SIG-M5 (cell line): Measurements from ENCODE around the gene YTHDC2.
A peak's percentile ranks its signal among the peaks of the same experiment; 100 is the strongest.
"Not testable (repeated sequence)": the region's sequence is repeated elsewhere in the genome, so short reads cannot be mapped to it uniquely, and the experiment has no call there.

ENCODE experiments used
- DNase-seq: peaks from one replicate; lab custom pipeline; 2025; lab: John Stamatoyannopoulos, UW

The YTHDC2 gene

GRCh38 chr5:113520429-113520828 lies 6.9 kb downstream of the YTHDC2 start:
- DNase-seq, result no peak

DNA sequence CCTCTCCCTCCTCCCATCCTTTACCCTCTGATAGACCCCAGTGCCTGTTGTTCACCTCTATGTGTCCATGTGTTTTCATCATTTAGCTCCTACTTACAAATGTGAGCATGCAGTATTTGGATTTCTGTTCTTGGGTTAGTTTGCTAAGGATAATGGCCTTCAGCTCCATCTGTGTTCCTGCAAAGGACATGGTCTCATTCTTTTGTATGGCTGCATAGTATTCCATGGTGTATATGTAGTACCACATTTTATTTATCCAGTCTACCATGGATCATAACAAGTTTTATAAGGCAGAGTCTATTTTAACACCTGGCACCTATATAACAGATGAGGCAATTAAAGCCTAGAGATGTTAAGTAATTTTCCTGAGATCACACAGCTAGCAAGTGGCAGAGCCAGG lies 7.4 kb downstream of the YTHDC2 start:
- DNase-seq, result no peak

- no peak for DNase-seq
These were observed 9.7 kb downstream of the YTHDC2 start for GRCh38 chr5:113523168-113523567.

DNA sequence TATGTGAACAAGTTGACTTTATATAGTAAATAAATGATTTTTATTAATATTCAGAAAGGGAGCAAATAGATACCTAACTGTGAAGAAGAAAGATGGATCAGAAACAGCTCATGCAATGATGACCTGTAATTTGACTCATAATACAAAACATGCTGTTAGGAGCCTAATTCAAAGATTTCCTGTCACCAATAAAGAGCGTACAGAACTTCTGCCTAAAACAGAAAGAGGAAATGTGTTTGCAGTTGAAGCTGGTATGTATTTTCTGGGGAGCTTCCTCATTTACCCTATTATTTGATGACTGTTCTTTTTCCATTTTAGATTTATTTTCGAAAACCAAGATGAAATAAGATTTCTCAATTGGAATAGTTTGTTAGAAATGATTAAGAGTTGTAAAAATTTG lies 11.4 kb downstream of the YTHDC2 start:
- DNase-seq, result peak; percentile 12

DNA sequence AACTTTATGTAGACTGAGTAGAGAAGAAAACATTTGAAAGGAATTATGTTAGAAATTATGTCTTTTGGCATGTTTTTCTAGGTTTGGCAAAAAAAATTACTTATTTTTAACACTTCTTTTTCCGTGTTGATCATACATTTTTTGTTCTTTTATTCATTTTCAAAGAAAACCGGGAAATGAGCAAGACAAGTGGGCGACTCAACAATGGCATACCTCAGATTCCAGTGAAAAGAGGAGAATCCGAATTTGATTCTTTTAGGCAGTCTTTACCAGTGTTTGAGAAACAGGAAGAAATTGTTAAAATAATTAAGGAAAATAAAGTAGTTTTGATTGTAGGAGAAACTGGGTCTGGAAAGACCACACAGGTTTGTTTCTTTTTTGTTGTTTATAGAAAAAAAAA lies 12.9 kb downstream of the YTHDC2 start:
- DNase-seq, result no peak

DNA sequence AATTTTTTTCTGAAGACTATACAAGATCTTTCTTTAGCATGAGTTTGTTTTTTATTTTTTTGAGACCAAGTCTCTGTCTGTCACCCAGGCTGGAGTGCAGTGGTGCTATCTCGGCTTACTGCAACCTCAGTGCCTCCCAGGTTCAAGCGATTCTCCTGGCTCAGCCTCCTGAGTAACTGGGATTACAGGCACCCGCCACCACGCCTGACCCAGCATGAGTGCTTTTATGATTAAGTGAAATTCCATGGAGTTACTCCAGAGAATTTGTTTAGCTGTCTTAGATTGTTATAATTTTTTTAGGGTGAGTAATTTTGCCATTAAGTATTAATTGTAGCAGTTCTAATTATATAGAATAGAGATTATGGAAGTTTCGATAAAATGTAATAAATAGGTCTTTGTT lies 14.3 kb downstream of the YTHDC2 start:
- no peak for DNase-seq

DNA sequence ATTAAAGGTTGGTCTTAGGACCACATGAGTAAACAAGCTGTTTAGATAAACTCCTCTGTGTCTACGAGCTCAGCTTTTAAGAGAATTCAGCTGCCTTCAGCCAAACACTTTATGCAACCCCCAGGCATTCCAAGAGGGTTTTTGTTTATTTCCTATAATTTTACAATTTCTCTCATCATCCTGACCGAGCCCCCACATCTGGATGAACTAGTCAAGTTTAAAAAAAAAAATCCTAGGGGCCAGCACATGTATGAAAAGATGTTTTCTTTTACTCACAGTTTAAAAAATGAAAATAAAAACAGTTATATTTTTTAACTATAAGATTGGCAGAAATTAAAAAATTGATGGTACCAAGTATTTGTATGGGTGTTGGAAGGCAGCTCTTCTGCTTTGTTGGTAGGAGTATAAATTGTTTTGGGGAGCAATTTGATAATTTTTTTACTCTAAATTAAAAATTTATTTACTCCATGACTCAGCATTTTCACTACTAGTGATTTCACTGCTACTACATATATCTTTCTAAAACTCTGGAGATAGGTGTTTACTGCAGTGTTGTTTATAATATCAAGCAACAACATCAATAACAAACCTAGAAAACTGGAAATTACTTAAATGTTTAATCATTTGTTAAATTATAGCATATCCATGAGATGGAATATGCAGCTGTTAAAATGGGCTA lies 18.1 kb downstream of the YTHDC2 start:
- no peak for DNase-seq

- no peak for DNase-seq
These were observed 24.8 kb downstream of the YTHDC2 start for GRCh38 chr5:113538313-113538712.

GRCh38 chr5:113546703-113547183 lies 33.2 kb downstream of the YTHDC2 start:
- DNase-seq, result no peak

DNA sequence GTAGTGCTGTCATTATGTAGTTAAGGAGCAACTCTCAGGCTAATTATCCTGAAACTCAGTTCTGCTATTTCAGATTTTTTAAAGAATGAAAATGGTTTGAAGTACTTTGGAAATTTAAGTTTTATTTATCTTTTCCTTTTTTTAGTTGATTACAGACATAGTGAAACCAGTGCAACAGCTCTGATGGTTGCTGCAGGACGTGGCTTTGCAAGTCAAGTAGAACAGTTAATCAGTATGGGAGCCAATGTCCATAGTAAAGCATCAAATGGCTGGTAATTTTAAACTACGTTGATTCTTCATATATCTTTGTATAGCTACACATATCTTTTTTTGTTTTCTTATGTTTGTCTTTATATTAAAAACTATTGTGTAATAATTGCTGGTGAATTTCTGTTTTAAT lies 34.9 kb downstream of the YTHDC2 start:
- DNase-seq, result no peak

DNA sequence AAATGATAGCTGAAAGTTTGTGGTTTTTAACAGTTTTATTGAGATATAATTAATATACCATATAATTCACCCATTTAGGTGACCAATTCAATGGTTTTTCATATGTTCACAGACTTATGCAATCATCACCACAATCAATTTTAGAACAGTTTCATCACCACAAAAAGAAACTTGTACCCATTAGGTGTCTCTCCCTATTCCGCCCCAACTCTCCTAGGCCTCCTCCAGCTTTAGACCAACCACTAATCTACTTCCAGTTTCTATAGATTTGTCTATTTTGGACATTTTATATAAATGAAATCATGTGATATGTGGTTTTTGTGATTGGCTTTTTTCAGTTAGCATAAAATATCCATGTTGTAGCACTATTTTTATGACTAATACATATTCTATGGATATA lies 38.6 kb downstream of the YTHDC2 start:
- DNase-seq, result no peak

DNA sequence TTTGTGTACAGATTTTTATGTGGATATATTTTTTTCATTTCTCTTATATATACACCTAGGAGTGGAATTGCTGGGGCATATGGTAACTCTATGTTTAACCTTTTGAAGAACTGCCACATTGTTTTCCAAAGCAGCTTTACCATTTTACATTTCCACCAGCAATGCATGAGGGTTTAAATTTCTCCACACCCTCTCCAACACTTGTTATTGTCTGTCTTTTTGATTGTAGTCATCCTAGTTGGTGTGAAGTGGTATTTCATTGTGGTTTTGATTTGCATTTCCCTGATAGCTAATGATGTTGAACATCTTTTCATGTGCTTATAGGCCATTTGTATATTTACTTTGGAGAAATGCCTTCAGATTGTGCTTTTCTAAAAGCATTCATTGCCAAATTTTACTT lies 39.1 kb downstream of the YTHDC2 start:
- DNase-seq, result no peak

DNA sequence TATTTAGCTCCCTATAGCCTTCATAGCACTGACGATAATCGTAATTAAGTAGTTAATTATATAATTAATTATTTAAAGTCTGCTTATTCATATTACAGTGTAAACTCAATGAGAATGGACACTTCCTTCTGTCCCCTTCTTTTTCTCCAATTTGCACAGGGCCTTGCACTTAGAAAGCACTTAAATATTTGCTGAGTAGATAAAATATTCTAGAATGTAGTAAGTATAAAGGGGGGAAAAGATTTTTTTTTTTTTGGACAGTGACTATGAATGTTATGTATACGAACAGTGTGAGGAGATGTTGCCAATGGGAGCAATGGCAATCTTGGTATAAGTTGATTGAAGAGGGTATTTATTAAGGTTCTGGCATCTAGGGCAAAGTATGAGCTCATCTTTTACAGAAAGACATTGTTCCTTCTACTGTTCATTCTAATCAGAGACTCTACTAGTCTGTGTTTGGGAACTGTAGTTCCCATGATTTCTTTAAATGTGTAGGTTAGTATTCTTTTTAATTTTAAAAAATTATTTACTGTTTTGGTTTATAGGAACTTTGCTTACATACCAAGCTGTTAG lies 49.4 kb downstream of the YTHDC2 start:
- no peak for DNase-seq

DNA sequence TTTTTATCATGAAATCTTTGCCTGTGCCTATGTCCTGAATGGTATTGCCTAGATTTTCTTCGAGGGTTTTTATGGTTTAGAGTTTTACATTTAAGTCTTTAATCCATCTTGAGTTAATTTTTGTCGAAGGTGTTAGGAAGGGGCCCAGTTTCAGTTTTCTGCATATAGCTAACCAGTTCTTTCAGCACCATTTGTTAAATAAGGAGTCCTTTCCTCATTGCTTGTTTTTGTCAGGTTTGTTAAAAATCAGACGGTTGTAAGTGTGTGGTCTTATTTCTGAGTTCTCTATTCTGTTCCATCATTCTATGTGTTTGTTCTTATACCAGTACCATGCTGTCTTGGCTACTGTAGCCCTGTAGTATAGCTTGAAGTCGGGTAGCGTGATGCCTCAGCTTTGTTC lies 55.9 kb downstream of the YTHDC2 start:
- DNase-seq, result no peak

GRCh38 chr5:113572716-113573115 lies 59.2 kb downstream of the YTHDC2 start:
- no peak for DNase-seq

- no peak for DNase-seq
These were observed 60.9 kb downstream of the YTHDC2 start for GRCh38 chr5:113574417-113574816.

- no peak for DNase-seq
These were observed 61.6 kb downstream of the YTHDC2 start for GRCh38 chr5:113575074-113575473.

GRCh38 chr5:113578091-113578490 lies 64.6 kb downstream of the YTHDC2 start:
- no peak for DNase-seq

DNA sequence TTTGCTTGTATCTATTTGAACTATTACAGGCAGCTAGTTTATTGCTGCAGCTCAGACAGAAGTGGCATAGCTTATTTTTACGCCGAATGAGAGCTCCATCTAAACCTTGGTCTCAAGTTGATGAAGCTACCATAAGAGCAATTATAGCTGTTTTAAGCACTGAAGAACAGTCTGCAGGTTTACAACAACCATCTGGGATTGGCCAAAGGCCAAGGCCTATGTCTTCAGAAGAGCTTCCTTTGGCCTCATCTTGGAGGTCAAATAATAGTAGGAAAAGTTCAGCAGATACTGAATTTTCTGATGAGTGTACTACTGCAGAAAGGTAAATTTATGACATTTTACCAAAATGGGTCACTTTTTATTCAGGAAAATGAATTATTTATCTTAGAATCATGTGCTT lies 67.9 kb downstream of the YTHDC2 start:
- DNase-seq, result no peak

- no peak for DNase-seq
These were observed 84.7 kb downstream of the YTHDC2 start for GRCh38 chr5:113598150-113598549.

DNA sequence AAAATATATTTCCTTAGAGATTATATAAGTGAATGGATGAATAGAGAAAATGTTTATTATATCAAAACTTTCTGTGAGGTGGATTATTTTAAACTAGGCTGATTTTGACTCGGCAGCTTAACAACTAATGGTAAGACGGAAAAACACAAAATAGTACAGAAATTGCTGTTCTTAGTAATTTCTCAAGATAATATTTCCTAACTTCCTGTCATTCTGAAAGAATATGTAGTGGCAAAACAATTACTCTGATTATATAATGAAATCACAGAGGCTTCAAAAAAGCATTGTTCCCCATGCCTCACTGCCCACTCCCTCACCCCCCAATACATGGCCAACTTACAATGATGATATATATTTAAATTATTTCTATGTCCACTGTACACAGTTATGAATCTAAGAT lies 85.4 kb downstream of the YTHDC2 start:
- DNase-seq, result no peak

DNA sequence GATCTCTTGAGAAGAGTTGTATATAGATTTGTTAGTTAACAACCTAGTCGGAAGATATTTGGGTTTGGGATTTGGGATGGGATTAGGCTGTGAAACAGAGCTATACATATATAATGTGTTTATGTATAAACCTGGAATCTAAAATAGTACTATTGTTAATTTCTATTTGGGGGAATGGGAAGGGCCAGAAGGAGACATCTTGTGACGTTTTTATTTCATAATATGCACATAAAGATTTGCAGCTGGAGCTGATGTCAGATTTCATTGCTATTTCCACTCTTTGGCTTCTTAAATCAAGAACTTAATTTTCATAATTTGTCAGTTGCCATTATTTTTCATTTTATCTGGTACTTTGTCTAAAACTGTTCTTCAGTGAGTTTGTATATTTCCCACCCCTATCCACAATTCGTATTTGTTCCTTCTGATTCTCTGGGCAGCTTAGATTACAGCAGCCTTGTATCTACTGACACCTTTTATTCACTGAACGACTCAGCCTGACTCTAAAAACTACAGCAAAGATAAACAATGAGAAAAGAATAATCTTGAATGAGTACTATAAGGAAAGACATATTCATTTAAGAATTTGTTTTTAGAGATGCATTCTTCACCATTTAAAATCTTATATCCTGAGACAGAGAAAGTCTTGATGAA lies 86.9 kb downstream of the YTHDC2 start:
- DNase-seq, result no peak

DNA sequence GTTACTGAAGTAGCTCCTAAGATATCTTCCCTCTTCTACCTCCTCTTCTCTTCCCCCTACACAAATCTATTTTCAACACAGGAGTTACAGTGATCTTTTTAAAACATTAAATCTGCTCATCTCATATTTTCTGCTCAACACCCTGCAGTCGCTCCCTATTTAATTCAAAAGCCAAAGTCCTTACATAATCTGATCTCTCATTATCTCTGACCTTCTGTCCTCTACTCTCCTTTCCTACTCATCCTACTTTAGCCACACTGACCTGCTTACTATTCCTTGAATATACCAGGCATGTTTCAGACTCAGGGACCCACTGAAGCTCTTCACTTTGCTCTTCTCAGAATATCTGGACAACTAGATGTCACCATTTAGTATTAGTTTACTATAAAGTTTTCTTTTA lies 87.9 kb downstream of the YTHDC2 start:
- no peak for DNase-seq

DNA sequence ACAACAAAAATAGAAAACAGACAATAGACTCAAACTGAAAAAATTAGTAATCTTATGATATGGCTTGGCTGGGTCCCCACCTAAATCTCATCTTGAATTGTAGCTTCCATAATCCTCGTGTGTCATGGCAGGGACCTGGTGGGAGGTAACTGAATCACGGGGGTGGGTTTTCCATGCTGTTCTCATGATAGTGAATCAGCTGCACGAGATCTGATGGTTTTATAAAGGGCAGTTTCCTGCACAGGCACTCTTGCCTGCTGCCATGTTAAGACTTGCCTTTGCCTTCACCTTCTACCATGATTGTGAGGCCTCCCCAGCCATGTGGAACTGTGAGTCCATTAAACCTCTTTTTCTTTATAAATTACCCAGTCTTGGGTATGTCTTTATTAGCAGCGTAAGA lies 89.8 kb downstream of the YTHDC2 start:
- not testable (repeated sequence) for DNase-seq
